ENCODE data around the gene ACYP2. TPM values are rescaled to one million over a fixed set of nuclear protein-coding genes. Genes with fewer than 3 reads are reported as not detected.

Gene ACYP2
- total RNA-seq, 6 donors from 2014 or later: 8.9 to 15.7 (median 14.8) TPM

DNA sequence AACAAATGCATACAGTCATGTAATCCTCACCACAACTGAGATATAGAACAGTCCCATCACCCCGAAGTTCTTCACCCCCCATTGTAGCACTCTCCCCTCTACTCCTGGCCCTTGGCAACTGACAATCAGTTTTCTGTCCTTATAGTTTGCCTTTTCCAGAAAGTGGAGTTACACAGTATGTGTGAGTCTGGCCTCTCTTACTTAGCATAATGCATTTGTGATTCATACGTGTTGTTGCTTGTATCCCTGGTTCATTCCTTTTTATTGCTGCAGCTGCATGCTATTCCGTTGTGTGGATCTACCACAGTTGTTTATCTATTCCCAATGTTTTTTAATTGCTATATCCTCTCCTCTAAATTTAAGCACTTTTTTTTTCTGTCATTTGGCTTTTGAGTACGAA, 17.6 kb downstream of the ACYP2 start:
- H3K4me1 ChIP-seq: no peaks in the 10 kb centered on the region
- H3K9me3 ChIP-seq: no peaks in the 10 kb centered on the region
- DNase-seq (no peak), ATAC-seq (ENCODE audit: low FRiP score in 2 of 2) (no peak)
- no peak overlapping the region for H3K27ac ChIP-seq
- 95% methylated on average over 4 of the region's 4 CpGs for WGBS, 2 donors
- H3K36me3 ChIP-seq: no peaks in the 10 kb centered on the region
- TF ChIP-seq POLR2A (IDR thresholded peaks at IDR 0.05): no peak
- TF ChIP-seq CTCF (IDR thresholded peaks at IDR 0.05): no peak
- TF ChIP-seq POLR2AphosphoS5 (IDR thresholded peaks at IDR 0.05): no peak
- TF ChIP-seq EP300 (IDR thresholded peaks at IDR 0.05): no peak
- H3K4me3 ChIP-seq: no peak overlapping the region
- H3K27me3 ChIP-seq: no peaks in the 10 kb centered on the region

DNA sequence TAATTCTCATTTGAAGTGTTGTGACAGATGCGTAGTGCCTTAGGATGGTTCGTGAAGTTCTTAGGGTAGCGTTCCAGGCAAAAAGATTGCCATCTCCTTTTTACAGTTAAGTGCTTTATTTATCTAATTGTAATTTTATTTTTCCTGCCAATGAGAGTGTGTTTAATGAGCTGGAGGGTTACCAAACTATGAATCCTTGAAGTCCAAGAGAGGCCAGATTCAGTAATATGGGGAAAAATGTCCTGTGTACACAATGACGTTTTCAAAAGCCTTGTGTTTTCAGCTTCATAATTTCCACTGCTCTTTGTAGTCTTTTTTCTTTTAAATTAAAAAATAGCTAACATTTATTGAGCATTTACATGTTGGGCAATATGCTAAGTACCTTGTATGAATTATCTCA, 23.8 kb downstream of the ACYP2 start:
- Histone ChIP-seq H3K9me3 (no peaks in the 10 kb centered on the region), H3K36me3 (no peaks in the 10 kb centered on the region), H3K4me1 (no peaks in the 10 kb centered on the region), H3K27ac (no peak overlapping the region), H3K27me3 (no peaks in the 10 kb centered on the region), H3K4me3 (no peak overlapping the region)
- DNase-seq: no peak
- 58 to 73% methylated on average over 4 of the region's 4 CpGs for WGBS, 2 donors
- TF ChIP-seq POLR2A (IDR thresholded peaks at IDR 0.05) (no peak), CTCF (IDR thresholded peaks at IDR 0.05) (no peak), POLR2AphosphoS5 (IDR thresholded peaks at IDR 0.05) (no peak), EP300 (IDR thresholded peaks at IDR 0.05) (no peak)
- no peak for ATAC-seq (ENCODE audit: low FRiP score in 2 of 2)

- Histone ChIP-seq H3K27ac (no peak overlapping the region), H3K4me3 (no peak overlapping the region), H3K4me1 (no peaks in the 10 kb centered on the region), H3K9me3 (no peaks in the 10 kb centered on the region), H3K27me3 (no peaks in the 10 kb centered on the region), H3K36me3 (no peaks in the 10 kb centered on the region)
- 48 to 67% methylated on average over 2 of the region's 2 CpGs for WGBS, 2 donors
- DNase-seq (no peak), ATAC-seq (ENCODE audit: low FRiP score in 2 of 2) (no peak)
- no peak for TF ChIP-seq CTCF (IDR thresholded peaks at IDR 0.05)
- no peak for TF ChIP-seq POLR2AphosphoS5 (IDR thresholded peaks at IDR 0.05)
- TF ChIP-seq EP300 (IDR thresholded peaks at IDR 0.05): no peak
- no peak for TF ChIP-seq POLR2A (IDR thresholded peaks at IDR 0.05)
Observed at GRCh38 chr2:54143780-54144179, 28.4 kb downstream of the ACYP2 start.

GRCh38 chr2:54148391-54148790, 33.0 kb downstream of the ACYP2 start:
- no peak for DNase-seq
- H3K4me1 ChIP-seq: no peaks in the 10 kb centered on the region
- no peak for ATAC-seq (ENCODE audit: low FRiP score in 2 of 2)
- H3K27ac ChIP-seq: no peak overlapping the region
- no peak overlapping the region for H3K4me3 ChIP-seq
- no peaks in the 10 kb centered on the region for H3K27me3 ChIP-seq
- TF ChIP-seq POLR2AphosphoS5 (IDR thresholded peaks at IDR 0.05) (no peak), POLR2A (IDR thresholded peaks at IDR 0.05) (no peak), EP300 (IDR thresholded peaks at IDR 0.05) (no peak), CTCF (IDR thresholded peaks at IDR 0.05) (no peak)
- H3K36me3 ChIP-seq: no peaks in the 10 kb centered on the region
- H3K9me3 ChIP-seq: no peaks in the 10 kb centered on the region
- whole genome bisulfite sequencing, 2 donors: 95 to 98% methylated on average over 2 of the region's 2 CpGs

GRCh38 chr2:54149638-54150441, 34.4 kb downstream of the ACYP2 start:
- Histone ChIP-seq H3K4me3 (no peak overlapping the region), H3K27ac (no peak overlapping the region), H3K27me3 (no peaks in the 10 kb centered on the region), H3K4me1 (no peaks in the 10 kb centered on the region), H3K9me3 (no peaks in the 10 kb centered on the region), H3K36me3 (no peaks in the 10 kb centered on the region)
- ATAC-seq (ENCODE audit: low FRiP score in 2 of 2): no peak
- WGBS, 2 donors: 70 to 72% methylated on average over 3 of the region's 3 CpGs
- DNase-seq: no peak
- TF ChIP-seq POLR2A (IDR thresholded peaks at IDR 0.05) (no peak), EP300 (IDR thresholded peaks at IDR 0.05) (no peak), POLR2AphosphoS5 (IDR thresholded peaks at IDR 0.05) (no peak), CTCF (IDR thresholded peaks at IDR 0.05) (no peak)
